Activated T-helper 1 cell treated with Interleukin-2 at 50 U/mL for 16 hours (primary cell): ENCODE data around the gene HNRNPF.
"Not testable (repeated sequence)": the region's sequence is repeated elsewhere in the genome, so short reads cannot be mapped to it uniquely, and the experiment has no call there.

Source experiments
- DNase-seq: peaks from one replicate; pipeline ENCODE4 v3.0.0-alpha.2; 2020; ENCODE audit warnings: low read depth

HNRNPF gene

DNA sequence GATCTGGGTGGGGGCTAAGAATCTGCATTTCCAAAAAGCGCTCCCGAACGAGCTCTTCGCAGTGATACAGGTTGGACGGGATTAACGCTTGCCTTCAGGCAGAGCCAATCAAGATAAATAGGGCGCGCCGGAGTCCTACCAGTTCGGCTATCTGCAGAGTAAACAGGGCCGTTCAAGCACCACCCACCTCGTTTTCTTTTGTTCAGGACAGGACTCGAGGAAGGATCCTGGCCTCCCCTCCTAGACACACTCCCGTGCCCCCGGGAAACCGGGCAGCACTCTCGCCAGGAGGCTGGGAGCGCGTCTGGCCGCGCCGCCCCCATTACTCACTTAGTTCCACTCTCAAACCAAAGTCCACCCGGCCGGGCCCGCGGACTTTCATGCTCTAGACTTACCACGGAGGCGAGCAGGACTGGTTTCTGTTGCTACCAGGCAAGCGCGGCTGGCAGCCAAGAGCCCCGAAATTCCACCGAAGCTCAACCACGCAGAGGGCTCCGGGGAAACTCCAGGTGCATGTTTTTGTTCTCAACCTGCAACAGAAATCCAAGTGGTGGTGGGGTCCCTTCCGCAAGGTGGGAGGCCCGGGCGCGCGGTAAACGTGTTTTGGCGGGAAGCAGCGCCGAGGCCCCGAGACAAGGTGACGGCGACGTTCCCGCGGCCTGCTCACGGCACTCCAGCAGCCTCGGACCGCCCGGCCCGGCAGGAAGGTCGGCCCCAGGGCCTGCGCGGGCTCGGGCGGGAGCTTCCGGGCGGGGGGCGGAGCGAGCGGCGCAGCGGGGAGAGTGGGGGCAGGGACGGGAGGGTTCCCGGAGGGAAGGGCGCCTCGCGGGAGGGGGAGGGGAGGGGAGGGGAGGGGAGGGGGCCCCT lies 12.7 kb downstream of the HNRNPF start:
- DNase-seq = peak; percentile 61

DNA sequence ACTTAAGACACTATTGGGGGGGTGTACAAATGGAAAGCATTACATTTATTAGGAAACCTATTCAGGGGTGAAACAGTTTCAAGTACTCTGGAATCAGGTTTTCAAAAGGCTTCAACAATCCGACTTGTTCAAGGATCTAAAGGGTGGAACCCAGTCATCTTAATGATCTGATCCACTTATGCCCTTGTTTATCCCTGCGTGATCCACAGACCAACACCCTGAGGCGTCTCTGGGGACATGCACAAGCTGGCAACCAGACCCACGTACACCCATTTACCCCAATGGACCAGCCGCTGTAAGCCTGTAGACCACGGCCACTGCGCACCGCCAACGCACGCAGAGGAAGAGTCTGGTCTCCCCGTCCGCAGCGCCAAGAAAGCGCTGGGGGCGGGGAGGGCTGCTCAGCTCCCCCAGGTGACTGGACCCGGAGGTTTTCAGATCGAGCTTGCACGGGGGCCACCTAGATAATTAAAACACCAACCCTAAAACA lies 13.4 kb downstream of the HNRNPF start:
- DNase-seq = peak; percentile 16

DNA sequence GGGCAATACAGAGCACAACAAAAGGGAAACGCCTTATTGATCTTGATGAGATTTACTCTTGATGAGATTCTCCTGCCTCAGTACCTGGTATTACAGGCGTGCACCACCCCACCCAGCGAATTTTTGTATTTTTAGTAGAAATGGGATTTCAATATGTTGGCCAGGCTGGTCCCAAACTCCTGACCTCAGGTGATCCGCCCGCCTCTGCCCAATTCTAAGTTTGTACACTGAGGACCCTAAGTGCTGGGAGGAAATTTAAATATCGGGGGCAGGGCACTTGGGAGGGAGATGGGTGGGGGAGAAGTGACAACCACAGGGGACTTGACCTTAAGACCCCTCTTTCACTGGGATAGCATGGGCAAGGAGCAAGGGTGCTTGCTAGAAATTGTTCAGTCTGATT lies 14.1 kb downstream of the HNRNPF start:
- no peak for DNase-seq

DNA sequence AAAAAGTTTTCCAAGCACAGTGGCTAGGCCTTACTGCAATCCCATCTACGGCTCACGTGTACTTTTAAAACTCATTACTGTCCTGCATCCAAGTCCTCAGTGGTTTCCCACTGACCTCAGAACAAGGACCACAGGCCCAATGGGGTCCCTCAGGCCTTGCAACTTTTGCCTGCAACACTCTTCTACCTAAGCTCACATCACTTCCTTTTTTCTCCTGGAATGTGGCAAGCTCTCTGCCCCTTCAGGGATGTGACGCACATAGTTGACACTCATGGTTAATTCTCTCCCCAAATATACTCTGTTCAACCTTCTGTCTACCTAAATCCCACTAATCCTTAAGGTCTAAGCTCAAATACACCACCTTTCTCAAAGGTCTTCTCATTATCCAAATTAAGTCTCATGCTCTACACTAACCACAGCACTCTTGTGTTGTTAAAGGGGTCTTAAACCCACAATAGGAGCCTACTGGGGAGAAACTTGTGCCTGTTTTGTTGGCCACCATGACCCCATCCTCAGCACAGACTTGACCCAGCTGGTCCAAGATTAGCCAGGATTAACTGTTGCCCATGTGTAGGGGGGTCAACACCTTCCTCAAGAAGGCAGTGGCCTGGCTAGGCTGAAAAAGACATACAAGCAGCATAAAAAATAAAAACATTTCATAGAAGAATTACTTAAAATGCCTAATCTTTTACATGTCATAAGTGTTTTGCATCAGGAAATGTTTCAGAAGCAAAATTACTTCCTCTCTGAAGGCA lies 15.2 kb downstream of the HNRNPF start:
- DNase-seq = no peak

DNA sequence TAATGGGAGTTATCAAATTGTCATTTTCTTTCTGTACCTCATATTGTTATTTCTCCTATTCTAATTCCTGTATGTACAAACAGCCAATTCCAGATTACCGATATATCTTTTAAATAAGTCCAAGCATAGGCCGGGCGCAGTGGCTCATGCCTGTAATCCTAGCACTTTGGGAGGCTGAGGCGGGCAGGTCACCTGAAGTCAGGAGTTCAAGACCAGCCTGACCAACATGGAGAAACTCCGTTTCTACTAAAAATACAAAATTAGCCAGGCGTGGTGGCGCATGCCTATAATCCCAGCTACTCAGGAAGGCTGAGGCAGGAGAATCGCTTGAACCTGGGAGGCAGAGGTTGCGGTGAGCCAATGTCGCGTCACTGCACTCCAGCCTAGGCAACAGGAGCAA lies 15.8 kb downstream of the HNRNPF start:
- DNase-seq = not testable (repeated sequence)

DNA sequence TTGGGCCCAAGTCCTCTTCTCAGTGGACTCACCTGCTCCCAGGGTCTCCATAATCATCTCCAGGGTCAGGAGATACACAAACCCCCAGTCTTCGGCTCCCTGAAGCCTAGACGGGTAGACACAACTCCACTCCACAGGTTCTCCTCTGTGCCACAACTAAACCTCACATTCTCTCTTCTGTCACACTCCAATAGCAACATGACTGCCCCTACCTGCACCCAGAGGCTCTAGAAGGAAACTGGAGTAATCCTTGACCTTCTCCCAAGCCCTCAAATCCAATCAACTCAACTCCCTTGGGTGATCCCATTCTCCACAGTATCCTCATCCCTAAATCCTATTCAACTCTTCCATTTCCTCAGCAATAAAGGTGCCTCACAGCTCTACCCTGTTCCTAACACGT lies 16.2 kb downstream of the HNRNPF start:
- no peak for DNase-seq

DNA sequence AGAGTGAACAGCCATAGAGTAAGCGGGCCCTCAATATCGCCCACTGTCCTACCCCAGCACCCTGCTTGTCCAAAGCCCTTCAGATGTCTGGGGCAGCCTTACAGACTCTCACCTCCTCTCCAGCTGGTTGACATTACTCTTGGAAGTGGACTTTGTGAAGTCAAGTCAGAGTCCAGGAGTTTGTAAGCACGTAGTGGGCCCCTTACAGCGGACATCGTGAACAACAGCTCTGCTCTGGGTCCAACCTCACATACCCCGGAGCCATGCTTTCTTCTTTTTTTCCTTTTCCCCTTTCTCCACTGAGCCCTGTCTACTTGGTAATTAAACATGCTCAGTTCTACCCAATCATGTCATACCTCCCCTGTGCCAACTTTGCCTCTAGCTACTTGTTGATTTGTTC lies 17.5 kb downstream of the HNRNPF start:
- no peak for DNase-seq

DNA sequence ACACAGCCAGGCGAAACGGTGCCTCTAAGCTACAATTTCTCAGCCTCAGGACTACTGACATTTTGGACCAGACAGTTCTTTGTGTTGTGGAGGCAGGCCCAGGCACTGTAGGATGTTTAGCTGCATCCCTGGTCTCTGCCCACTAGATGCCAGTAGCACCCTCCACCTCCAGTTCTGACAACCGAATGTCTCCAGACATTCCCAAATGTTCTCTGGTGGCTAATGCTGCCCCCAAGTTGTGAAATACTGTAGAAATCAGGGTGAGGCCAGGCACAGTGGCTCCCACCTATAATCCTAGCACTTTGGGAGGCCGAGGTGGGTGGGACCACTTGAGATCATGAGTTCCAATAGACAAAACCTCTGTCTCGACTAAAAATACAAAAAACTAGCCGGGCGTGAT lies 18.2 kb downstream of the HNRNPF start:
- no peak for DNase-seq

DNA sequence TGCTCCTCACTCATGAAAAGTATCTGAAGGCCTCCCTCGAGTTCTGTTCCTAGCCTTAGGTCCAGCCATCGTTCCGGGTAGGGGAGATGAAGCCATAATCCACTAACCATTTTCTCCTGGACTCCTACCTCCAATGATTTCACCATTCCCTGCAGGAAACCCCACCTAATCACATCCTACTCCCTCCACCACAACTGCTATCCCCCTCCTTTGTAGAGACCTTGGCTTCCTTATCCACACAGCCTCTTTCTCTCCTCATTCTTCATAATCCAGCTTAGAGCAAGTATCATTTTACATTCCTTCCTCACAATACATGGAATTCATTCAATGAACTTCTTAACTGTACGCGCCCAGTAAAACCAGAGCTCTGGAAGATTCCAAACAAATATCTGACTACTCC lies 18.7 kb downstream of the HNRNPF start:
- DNase-seq = no peak

DNA sequence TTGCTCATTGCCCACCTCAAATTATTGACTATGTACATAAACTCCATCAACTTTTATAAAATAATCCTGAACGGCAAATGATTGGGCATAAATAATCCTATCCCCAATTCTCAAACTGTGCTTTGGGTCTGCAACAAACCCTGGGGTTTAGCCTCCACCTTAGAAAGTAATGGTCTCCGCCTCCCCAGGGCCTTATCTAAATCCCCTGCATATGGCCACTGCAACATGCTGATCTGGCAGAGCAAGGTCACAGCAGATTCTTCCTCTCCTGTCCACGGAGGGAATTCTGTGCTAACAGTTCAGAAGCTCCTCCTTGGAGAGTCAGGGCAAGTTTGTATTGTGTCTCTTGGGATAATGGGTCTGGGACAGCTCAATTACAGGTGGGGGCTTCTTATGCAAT lies 19.1 kb downstream of the HNRNPF start:
- no peak for DNase-seq

DNA sequence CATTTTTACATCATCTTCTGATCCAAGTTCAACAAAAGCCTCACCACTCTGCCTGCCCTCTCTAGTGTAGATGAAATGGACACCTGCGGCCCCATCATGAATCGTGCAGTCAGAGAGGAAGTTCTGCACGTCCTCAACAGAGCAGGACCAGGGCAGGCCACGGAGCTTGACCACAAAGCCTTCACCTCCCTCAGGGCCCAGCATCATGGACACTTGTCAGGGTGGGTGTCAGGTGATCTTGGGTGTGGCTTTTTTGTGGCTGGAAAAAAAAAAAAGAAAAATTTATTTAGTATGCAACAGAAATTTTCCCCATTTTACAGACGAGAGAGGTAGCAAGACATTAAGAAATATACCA lies 21.3 kb downstream of the HNRNPF start:
- DNase-seq = no peak

DNA sequence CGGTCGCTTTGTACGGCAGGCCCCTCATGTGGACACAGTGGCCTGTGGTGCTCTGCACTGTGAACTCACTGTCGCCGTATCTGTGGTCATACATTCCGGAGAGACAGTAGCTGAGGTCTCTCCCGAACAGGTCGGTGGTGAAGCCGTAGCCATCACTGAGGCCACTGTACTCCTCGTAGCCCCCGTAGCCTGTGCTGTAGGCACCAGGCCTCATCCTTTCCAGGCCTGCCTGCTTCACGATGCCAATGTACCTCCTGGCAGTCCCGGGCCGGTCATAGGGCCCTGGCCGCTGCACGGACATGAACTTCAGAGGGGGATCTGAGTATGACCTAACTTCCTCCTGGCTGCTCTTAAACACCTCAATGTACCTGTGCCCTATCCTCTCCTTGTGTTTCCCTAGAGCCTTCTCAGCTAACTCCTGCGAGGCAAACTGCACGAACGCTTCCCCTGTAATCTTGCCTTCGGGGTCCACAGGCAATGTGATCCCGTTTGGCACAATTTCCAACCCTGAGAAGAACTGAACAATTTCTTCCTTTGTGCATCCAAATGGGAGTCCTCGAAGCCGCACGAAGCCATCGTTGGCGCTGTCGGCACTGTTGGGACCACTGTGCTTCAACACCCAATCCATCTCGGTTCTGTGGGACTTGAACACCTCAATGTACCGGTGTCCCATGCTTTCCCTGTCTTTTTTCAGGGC lies 21.9 kb downstream of the HNRNPF start:
- DNase-seq = no peak

DNA sequence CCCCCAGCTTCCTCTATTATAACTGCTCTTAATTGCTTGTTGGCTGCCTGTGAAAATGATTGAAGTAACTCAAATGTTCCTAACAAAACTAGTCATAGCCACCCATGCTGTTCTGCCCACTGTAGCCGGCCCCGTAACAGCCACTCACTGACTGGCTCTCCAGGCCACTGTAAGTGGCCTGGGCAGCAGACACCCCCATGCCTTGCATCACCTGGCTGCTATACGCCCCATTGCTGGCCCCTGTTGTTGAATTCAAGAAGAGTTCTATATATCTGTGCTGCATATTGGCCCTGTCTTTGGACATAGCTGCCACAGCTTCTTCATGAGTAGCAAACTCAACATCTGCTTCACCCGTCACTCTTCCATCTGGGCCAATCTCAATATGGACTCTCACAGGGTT lies 22.4 kb downstream of the HNRNPF start:
- no peak for DNase-seq

DNA sequence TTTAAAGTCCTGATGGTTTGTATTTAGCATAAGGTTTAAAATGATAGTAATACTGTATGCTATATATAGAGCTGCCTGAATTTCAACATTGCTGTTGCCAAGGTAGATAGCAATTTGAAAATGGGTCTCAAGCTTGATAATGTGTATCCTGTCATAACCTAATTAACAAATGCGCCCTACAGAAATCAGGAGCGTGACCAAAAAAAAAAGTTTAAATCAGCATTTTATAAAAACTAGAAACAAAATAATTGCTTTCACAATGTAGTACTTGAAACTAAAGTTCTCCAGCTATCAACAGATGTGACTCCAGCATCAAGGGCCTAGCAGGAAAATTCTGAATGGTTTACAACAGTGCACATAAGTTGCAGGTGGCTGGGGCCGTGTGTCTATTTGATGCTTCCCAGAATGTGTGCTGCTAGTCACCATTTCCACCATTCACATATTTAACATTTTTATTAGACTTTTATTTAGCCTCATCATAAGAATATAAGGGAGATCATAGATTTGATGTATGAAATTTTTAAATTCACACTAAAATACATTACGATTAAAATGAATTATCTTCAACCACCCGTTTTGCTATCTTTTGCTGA lies 23.5 kb downstream of the HNRNPF start:
- no peak for DNase-seq

DNA sequence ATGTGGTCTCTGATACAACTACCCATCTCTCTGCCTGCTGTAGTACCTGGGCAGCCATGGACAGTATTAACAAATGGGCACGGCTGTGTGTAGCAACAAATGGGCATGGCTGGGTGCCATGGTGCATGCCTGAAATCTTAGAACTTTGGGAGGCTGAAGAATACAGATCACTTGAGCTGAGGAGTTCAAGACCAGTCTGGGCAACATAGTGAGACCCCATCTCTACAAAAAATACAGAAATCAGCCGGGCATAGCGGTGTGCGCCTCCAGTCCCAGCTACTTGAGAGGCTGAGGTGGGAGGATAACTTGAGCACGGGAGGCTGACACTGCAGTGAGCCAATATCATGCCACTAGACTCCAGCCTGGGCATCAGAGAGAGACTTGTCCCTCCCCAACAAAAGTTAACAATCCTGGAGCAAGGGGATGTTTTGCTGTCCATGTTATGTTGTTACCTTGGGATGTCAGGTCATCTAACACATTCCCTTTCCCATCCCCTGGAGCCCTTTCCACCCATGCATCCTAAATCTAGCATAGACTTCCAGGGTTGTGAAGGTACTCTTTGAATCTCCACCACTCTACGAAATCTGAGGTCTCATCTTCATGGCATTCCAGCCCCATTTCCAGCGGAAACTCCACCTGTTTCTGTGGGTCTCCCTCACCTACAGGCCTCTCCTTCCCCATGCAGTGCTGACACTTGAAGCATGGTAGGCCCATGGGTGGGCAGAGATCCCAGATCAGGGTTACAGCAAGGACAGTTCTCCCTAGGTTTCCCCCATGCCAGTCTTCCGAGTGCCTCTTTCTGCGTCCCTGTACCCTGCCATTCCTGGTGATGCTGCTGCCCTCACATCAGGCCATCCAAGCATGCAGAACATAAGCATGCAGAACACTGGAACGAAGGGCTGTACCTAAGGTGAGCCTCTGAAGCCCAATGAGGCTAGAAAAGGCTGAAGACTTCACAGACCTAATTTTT lies 24.4 kb downstream of the HNRNPF start:
- DNase-seq = no peak

DNA sequence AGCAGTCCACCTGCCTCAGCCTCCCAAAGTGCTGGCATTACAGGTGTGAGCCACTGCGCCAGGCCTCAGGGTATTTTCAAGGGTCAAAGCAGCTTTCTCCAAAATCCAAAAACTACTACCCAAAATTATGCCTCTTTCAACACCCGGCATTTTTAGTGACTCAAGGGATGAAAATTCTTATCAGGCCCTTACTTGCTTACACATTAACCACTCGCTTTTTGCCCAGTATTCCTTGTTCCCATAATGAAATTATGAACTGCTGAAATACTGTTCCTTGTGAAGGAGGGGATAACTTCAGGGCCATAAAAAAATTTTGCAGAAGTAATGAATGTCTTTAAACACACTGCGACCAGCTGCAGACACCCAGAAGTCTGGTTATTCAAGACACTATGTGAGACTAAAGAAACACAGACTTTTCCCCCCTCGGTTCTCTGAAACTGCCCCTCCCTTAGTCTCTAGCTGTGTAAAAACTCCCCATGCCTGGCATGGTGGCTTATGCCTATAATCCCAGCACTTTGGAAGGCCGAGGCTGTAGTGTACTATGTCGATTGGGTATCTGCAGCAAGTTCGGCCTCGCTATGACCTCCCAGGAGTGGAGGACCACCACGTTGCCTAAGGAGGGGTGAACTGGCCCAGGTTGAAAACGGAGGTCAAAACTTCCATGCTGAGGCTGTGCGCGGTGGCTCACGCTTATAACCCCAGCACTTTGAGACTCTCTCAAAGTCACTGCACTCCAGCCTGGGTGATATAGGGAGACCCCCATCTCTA lies 25.6 kb downstream of the HNRNPF start:
- no peak for DNase-seq

DNA sequence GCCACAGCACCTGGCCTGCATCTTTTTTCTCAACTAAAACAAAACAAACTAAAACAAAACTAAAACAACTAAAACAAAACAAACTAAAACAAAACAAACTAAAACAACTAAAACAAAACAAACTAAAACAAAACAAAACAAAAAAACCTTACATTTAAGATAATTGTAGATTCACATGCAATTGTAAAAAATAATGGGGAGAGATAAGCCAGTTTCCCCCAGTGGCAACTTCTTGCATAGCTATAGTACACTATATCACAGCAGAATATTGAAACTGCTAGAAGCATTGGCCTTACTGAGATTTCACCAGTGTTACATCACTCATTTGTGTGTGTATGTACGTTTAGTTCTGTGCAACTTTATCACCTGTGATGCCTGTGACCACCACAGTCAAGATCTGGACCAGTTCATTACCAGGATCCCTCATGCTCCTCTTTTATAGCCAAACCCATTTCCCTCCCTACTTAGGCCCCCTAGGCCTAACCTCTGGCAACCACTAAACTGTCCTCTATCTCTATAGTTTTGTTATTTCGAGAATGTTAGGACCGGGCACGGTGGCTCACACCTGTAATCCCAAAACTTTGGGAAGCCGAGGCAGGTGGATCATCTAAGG lies 28.3 kb downstream of the HNRNPF start:
- DNase-seq = no peak

DNA sequence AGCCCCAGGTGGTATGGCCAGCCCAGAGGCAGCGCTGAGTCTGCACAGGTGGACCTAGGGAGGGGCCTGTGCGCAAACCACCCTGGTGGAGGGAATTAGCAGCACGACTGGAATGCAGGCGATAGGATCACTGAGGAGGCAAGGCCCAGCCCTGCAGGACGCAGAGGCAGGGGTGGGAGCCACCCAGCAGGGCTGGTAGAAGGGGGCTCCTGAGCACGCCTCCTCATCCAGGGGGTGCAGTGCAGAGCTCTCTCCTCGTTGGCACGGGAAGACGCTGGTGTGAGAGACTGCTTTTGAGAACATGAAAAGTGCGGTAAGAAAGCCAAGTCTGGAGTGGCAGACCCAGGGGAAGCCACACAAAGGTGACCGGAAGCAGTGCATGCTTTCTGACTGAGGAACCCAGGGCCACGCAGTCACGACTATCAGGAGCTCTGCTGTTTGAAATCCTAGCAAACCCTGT lies 31.5 kb downstream of the HNRNPF start:
- DNase-seq = no peak

DNA sequence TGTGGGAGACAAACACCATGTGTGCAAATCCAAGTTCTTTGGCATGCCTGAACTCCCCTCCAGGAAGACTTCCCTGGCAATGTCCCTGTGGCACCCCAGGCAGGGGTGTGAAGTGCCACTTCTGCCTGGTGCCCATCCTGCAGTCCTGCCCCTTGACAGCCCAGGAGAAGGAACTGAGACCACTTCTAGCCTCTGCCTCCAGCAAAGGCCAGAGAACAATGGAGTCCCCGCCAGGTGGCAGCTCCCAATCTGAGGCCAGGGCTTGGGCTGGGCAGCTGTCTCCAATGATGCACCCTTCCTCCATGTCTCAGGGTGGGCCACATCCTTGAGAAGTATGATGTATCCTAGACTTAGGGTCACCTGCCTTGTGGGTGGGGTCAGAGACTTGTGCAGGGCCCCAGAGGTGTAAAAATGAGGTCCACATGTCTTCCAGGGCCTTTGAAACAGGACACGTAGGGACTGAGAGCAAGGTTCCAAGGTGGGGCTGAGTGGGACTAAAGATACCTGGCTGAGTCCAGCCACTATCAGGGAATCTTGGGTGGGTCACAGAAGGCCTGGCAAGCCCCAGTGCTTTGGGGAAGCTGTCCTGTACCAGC lies 32.1 kb downstream of the HNRNPF start:
- no peak for DNase-seq
